HL-60 (cell line): ENCODE results near the gene CNTNAP2.

ENCODE experiments used
- GABPA ChIP-seq: IDR thresholded peaks from 2 replicates; pipeline ENCODE4 v1.6.1; 2012; ENCODE audit warnings: low read depth
- POLR2AphosphoS5 ChIP-seq: IDR thresholded peaks from 2 replicates; pipeline ENCODE4 v1.6.1; 2012; ENCODE audit warnings: low read depth
- SPI1 ChIP-seq: IDR thresholded peaks from 2 replicates; pipeline ENCODE4 v1.6.1; 2012; ENCODE audit warnings: low read depth, mild to moderate bottlenecking, borderline replicate concordance
- TF ChIP-seq, protein P1 (sequence below): IDR thresholded peaks from one replicate; pipeline ENCODE4 v1.5.1; 2011; ENCODE audit warnings: low read length, control low read depth, inconsistent platforms; ENCODE audit not compliant: insufficient read depth
- TF ChIP-seq, protein P2 (sequence below): IDR thresholded peaks from 2 replicates; pipeline ENCODE4 v1.6.1; 2012; ENCODE audit warnings: low read depth; ENCODE audit not compliant: insufficient replicate concordance

DNA sequence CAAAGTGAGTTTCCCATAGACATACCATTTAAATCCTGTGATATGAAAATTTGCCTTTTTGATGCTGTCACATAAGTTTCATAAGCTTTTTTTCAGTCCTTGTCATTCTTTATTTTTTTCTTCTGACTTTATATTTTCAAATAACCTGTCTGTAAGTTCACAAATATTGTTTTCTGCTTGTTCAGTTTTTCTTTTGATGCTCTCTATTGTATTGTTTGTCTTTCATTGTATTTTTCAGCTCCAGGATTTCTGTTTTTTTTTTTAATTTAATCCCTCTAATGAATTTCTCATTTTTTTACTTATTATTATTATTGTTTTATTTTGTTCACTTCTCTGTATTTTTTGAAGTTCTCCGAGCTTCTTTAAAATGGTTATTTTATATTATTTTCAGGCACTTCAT, 623.4 kb downstream of the CNTNAP2 start:
- TF ChIP-seq, protein P1, sequence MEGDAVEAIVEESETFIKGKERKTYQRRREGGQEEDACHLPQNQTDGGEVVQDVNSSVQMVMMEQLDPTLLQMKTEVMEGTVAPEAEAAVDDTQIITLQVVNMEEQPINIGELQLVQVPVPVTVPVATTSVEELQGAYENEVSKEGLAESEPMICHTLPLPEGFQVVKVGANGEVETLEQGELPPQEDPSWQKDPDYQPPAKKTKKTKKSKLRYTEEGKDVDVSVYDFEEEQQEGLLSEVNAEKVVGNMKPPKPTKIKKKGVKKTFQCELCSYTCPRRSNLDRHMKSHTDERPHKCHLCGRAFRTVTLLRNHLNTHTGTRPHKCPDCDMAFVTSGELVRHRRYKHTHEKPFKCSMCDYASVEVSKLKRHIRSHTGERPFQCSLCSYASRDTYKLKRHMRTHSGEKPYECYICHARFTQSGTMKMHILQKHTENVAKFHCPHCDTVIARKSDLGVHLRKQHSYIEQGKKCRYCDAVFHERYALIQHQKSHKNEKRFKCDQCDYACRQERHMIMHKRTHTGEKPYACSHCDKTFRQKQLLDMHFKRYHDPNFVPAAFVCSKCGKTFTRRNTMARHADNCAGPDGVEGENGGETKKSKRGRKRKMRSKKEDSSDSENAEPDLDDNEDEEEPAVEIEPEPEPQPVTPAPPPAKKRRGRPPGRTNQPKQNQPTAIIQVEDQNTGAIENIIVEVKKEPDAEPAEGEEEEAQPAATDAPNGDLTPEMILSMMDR: no peak
- TF ChIP-seq GABPA (no peak), POLR2AphosphoS5 (no peak), SPI1 (no peak)
- TF ChIP-seq, protein P2, sequence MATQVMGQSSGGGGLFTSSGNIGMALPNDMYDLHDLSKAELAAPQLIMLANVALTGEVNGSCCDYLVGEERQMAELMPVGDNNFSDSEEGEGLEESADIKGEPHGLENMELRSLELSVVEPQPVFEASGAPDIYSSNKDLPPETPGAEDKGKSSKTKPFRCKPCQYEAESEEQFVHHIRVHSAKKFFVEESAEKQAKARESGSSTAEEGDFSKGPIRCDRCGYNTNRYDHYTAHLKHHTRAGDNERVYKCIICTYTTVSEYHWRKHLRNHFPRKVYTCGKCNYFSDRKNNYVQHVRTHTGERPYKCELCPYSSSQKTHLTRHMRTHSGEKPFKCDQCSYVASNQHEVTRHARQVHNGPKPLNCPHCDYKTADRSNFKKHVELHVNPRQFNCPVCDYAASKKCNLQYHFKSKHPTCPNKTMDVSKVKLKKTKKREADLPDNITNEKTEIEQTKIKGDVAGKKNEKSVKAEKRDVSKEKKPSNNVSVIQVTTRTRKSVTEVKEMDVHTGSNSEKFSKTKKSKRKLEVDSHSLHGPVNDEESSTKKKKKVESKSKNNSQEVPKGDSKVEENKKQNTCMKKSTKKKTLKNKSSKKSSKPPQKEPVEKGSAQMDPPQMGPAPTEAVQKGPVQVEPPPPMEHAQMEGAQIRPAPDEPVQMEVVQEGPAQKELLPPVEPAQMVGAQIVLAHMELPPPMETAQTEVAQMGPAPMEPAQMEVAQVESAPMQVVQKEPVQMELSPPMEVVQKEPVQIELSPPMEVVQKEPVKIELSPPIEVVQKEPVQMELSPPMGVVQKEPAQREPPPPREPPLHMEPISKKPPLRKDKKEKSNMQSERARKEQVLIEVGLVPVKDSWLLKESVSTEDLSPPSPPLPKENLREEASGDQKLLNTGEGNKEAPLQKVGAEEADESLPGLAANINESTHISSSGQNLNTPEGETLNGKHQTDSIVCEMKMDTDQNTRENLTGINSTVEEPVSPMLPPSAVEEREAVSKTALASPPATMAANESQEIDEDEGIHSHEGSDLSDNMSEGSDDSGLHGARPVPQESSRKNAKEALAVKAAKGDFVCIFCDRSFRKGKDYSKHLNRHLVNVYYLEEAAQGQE: no peak
